DMS153 (cell line): Measurements from ENCODE around the gene HNF4A.

Experiments
- DNase-seq: peaks from one replicate; lab custom pipeline; 2025; lab: John Stamatoyannopoulos, UW

Gene HNF4A

GRCh38 chr20:44445742-44446710 is 90.5 kb downstream of the HNF4A start:
- no peak for DNase-seq

DNA sequence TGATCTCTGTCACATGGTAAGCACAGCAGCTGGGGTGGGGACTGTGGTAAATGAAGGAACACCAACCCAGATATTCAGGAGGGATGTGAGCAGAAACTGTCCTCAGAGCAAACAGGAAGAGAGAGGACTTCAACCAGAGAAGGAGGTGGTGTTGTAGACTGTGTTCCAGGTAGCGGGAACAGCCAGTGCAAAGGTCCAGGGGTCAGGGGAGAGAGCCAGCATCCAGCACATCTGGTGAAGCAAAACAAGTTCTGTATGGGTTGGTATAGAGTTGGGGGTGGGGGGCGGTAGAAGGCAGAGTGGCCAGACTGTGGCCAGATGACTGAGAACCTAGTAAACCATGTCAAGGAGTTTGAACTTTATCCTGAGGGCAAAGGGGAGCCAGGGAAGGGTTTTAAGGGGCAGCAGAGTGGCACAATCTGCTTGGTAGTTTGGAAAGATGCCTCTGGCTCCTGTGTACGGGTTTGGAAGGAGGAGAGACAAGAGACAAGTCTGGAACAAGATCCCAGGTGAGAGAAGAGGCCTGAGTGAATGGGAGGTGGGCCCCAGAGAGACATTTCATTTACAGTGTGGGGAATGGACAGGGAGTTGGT is 92.4 kb downstream of the HNF4A start:
- no peak for DNase-seq

DNA sequence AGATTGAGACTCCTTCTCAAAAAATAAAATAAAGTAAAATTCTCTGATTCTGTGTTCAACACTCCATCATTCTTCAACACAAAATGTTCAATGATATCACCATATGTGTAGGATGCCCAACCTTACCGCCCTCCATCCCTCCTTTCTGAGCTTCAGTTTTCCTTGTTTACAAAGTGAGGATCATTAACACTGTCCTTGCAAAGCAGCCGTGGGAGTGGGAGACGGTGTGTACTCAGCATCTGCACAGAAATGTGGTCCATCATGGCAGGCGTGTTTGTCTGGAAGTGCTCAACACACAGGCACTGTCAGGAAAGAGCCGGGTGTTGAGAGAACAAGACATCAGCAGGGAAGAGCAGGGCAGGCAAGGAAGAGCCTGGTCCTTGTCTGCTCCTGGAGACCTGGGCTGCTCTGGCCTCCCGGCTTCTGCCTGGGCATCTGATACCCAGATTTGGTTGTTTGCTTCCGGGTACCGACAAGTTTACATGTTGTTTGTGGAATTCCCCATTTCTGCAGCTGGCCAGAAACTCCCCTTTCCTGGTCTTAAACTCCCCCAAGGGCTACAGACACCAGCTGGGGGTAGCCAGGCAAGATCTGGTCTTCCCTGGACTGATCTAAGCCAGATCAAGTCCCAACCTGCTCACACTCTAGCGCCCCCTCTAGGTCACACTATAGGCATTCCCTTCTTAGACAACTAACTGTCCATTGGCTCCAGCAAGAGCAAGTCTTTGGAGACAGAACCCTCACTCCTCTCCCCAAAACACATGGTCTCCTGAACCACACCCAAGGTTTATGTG is 93.5 kb downstream of the HNF4A start:
- no peak for DNase-seq

GRCh38 chr20:44449864-44450263 is 94.4 kb downstream of the HNF4A start:
- no peak for DNase-seq

- DNase-seq = no peak
Measured at GRCh38 chr20:44450281-44450889, 94.9 kb downstream of the HNF4A start.

- no peak for DNase-seq
Measured at GRCh38 chr20:44450903-44451450, 95.5 kb downstream of the HNF4A start.

GRCh38 chr20:44454306-44454963 is 98.9 kb downstream of the HNF4A start:
- DNase-seq = no peak

GRCh38 chr20:44455126-44455525 is 99.6 kb downstream of the HNF4A start:
- no peak for DNase-seq

DNA sequence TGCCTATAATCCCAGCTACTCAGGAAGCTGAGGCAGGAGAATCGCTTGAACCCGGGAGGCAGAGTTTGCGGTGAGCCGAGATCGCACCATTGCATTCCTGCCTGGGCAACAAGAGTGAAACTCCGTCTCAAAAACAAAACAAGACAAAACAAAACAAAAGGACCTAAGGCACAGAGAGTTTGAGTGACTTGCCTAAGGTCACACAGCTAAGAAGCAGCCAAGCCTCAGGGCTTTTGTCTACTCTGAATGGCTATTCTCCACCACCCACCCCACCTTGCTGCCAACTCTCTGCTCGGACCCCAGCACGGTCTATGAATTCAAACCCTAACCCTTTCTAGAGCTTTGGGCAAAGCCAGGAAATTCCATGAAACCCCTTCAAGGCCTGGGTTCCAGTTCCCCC is 101.1 kb downstream of the HNF4A start:
- DNase-seq = no peak

DNA sequence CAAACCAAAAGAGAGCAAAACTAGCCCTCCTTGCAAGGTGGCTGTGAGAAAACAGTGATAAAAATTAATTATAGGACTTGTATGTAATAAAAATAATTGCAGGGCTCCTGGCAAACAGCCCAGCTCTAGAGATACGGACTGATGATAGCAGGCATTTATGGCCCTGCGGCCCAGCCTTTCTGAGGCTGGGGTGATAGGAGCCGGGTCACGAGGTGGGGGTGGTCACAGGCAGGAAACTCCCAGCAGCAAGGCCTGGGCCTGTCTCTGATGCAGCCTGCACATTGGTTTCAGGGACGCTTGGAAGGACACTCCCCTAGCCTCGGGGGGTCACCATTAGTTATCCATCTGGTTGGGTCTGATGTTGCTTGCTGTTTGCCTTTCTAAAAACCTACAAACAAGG is 101.5 kb downstream of the HNF4A start:
- no peak for DNase-seq

GRCh38 chr20:44459271-44459670 is 103.8 kb downstream of the HNF4A start:
- no peak for DNase-seq

- DNase-seq = no peak
Measured at GRCh38 chr20:44460795-44461141, 105.3 kb downstream of the HNF4A start.

- DNase-seq = no peak
Measured at GRCh38 chr20:44461142-44461802, 105.8 kb downstream of the HNF4A start.

DNA sequence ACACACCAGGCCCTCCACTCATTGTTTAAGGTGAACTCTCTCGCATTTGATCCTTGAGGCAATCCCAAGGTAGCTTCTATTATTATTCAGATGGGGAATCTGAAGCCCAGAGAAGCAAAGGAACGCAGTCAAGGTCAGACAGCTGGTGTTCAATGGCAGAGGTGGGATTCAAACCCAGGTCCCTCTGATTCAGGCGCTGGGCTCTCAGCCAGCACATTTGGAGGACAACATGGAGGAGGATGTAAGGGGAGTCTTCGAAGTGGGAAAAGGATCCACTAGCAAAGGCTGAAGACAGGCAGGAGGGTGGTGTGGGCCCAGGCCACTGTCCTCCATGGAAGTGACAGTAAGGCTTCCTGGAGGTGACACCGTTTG is 106.3 kb downstream of the HNF4A start:
- no peak for DNase-seq

- DNase-seq = no peak
Measured at GRCh38 chr20:44463466-44463865, 108.0 kb downstream of the HNF4A start.

DNA sequence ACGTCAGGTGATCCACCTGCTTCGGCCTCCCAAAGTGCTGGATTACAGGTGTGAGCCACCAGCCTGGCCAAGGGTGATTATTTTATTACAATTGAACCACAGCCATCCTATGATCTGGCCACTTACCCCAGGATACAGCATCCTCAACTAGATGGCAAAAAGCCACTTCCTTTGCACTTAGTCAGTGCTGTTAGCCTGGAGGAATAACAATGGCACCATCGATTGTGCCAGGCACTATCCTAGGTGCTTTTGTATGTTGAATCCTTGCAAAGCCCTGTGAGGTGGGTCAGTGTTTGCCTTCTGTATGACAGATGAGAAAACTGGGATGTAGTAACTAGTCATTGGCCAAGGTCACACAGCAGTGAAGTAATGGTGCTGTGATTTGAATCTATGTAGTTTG is 109.0 kb downstream of the HNF4A start:
- DNase-seq = no peak

- DNase-seq = no peak
Measured at GRCh38 chr20:44465001-44465560, 109.6 kb downstream of the HNF4A start.

DNA sequence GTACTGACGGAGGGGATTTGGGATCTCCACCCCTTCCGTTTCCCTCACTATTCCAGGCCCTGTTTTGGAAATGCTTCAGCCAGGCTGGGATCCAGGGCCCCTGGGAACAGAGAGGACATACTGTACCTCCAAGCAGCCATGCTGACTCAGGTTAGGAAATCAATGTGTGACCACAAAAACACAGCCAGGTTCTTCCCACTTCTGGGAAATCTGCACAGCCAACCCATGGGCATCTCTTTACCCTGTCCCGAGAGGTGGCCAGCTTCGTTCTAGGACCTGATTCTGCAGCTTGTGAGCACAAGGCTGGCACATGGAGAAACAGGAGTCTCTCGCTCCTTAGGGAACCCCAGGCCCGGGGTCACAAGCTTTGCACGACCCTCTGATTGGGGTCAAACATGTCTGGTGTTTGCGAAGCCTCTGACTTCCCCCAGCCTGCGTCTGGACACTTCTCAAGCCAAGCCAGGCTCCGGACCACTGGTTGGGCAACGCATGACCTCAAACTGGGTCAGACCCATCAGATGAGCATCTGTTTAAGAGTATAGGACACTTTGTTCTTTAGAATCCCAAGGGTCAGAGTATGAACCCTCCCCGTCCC is 111.9 kb downstream of the HNF4A start:
- no peak for DNase-seq

GRCh38 chr20:44468044-44468782 is 112.7 kb downstream of the HNF4A start:
- no peak for DNase-seq

GRCh38 chr20:44470327-44470726 is 114.8 kb downstream of the HNF4A start:
- DNase-seq = no peak
